Keratinocyte (primary cell): ENCODE data around the gene CTAGE1.

Source experiments
- CTCF ChIP-seq, 3 experiments: IDR thresholded peaks in 1 of 3; conservative IDR thresholded peaks in 1 of 3; optimal IDR thresholded peaks in 1 of 3; 2 replicates in 2 of 3; 3 replicates in 1 of 3; pipeline versions ENCODE3 to v1.5.1; 2011; ENCODE audit warnings: low read length in 3 of 3, mild to moderate bottlenecking in 3 of 3, moderate library complexity in 2 of 3, control low read depth in 1 of 3, inconsistent platforms in 1 of 3; ENCODE audit not compliant: insufficient read depth in 2 of 3; ENCODE audit errors: extremely low read depth in 1 of 3
- EZH2 ChIP-seq: IDR thresholded peaks from one replicate; pipeline ENCODE4 v1.6.1; 2012; ENCODE audit warnings: inconsistent platforms, mild to moderate bottlenecking, low read length, moderate library complexity

- TF ChIP-seq CTCF (optimal IDR thresholded peaks at IDR 0.05 in 1 of 3, IDR thresholded peaks at IDR 0.05 in 1 of 3, conservative IDR thresholded peaks at IDR 0.05 in 1 of 3; ENCODE audit: extremely low read depth in 1 of 3, insufficient read depth in 2 of 3, low read length in 3 of 3) (no peak), EZH2 (no peak)
Observed at GRCh38 chr18:22439447-22439846, 21.7 kb upstream of the CTAGE1 start.
